PC-3 (cell line): ENCODE measurements around the gene SNTN. TPM values are rescaled to one million over a fixed set of nuclear protein-coding genes. Genes with fewer than 3 reads are reported as not detected.

ENCODE experiments used
- ATAC-seq: fragments of 200-7000 bp; cut with Tn5 transposase; 2 replicates; pipeline ENCODE4 v1.9.1; 2020; ENCODE audit warnings: mild to moderate bottlenecking, moderate library complexity
- BruUV-seq: library from RNA; stranded (reverse); fragments of 400-500 nt; replicated peaks from 2 replicates; lab custom pipeline; 2021; lab: Mats Ljungman, UMichigan
- CTCF ChIA-PET: fragments of 300-600 bp; sonication (Branson Sonifier 250); formaldehyde crosslinking; loops from one replicate; lab custom pipeline; 2022; ENCODE audit warnings: antibody characterized with exemption; lab: Charles Lee
- POLR2A ChIA-PET: fragments of 300-600 bp; sonication (Branson Sonifier 250); formaldehyde crosslinking; loops from one replicate; lab custom pipeline; 2022; ENCODE audit warnings: antibody characterized with exemption; ENCODE audit not compliant: unreplicated experiment; lab: Charles Lee
- DNase-seq: peaks from one replicate; pipeline ENCODE4 v3.0.0-alpha.2; 2015
- H2AFZ ChIP-seq: fragments of 300-600 bp; sonication (generic); 2 replicates; pipeline ENCODE4 v1.6.0; 2016; ENCODE audit warnings: antibody characterized with exemption, low read length
- H3F3A ChIP-seq: fragments of 300-600 bp; sonication (generic); one replicate; pipeline ENCODE4 v1.6.0; 2017; ENCODE audit warnings: antibody characterized with exemption, low read length, control low read depth, mild to moderate bottlenecking; ENCODE audit not compliant: unreplicated experiment
- H3K27ac ChIP-seq: fragments of 300-600 bp; sonication (generic); 2 replicates; pipeline ENCODE4 v1.5.1; 2016; ENCODE audit warnings: mild to moderate bottlenecking, low read length
- H3K27me3 ChIP-seq: fragments of 300-600 bp; sonication (generic); 2 replicates; pipeline ENCODE4 v1.6.1; 2016; ENCODE audit warnings: low read length, mixed read lengths
- H3K36me3 ChIP-seq: fragments of 300-600 bp; sonication (generic); 2 replicates; pipeline ENCODE4 v1.6.1; 2016; ENCODE audit warnings: low read depth, mixed run types, low read length, mixed read lengths
- H3K4me1 ChIP-seq: fragments of 300-600 bp; sonication (generic); 2 replicates; pipeline ENCODE4 v1.5.1; 2016; ENCODE audit warnings: low read length; ENCODE audit not compliant: insufficient read depth
- H3K4me2 ChIP-seq: fragments of 300-600 bp; sonication (generic); 2 replicates; pipeline ENCODE4 v1.6.0; 2016; ENCODE audit warnings: low read length
- H3K4me3 ChIP-seq: fragments of 300-600 bp; sonication (generic); 2 replicates; pipeline ENCODE4 v1.5.1; 2016; ENCODE audit warnings: mild to moderate bottlenecking, low read length, mixed read lengths
- H3K79me2 ChIP-seq: fragments of 300-600 bp; sonication (generic); 2 replicates; pipeline ENCODE4 v1.6.1; 2017; ENCODE audit warnings: low read length, mixed read lengths
- H3K9ac ChIP-seq: fragments of 300-600 bp; sonication (generic); 2 replicates; pipeline ENCODE4 v1.6.0; 2016; ENCODE audit warnings: mild to moderate bottlenecking, low read length
- H3K9me2 ChIP-seq: fragments of 300-600 bp; sonication (generic); replicated peaks from 2 replicates; pipeline ENCODE4 v1.6.1; 2016; ENCODE audit warnings: mixed run types, low read length, mixed read lengths
- H3K9me3 ChIP-seq: fragments of 300-600 bp; sonication (generic); 2 replicates; pipeline ENCODE4 v1.6.1; 2016; ENCODE audit warnings: low read length, mixed read lengths
- H4K20me1 ChIP-seq: fragments of 300-600 bp; sonication (generic); 2 replicates; pipeline ENCODE4 v1.6.1; 2016; ENCODE audit warnings: low read length, mixed read lengths
- CTCF ChIP-seq: fragments of 300-600 bp; sonication (generic); conservative IDR thresholded peaks from 2 replicates; pipeline ENCODE4 v1.5.1; 2017; ENCODE audit warnings: antibody characterized with exemption, low read depth, mild to moderate bottlenecking, low read length
- EZH2 ChIP-seq: fragments of 300-600 bp; sonication (generic); IDR thresholded peaks from one replicate; pipeline ENCODE4 v1.6.1; 2017; ENCODE audit warnings: antibody characterized with exemption, mild to moderate bottlenecking, low read length; ENCODE audit not compliant: unreplicated experiment
- EZH2phosphoT487 ChIP-seq: fragments of 300-600 bp; sonication (generic); IDR thresholded peaks from 2 replicates; pipeline ENCODE4 v1.6.1; 2018; ENCODE audit warnings: mild to moderate bottlenecking, antibody characterized with exemption, low read length, borderline replicate concordance
- intact Hi-C: fragments of 100-400 bp; cut with micrococcal nuclease; formaldehyde crosslinking; loops from 2 replicates; pipeline ENCODE4 v1.9.0; 2023
- total RNA-seq: library from RNA; depleted of rRNA; stranded (reverse); fragments of >200 nt; gene quantifications from 2 replicates; pipeline ENCODE4 v1.2.3, GENCODE V29; 2014

SNTN gene
- total RNA-seq, 1 experiment from 2014 or later: not detected

GRCh38 chr3:63656786-63657185 lies 4.3 kb downstream of the SNTN start:
- H3K4me3 ChIP-seq: no peak overlapping the region

GRCh38 chr3:63661242-63661641 lies 8.8 kb downstream of the SNTN start:
- no peak overlapping the region for H3K27ac ChIP-seq
- no peaks in the 10 kb centered on the region for H3K9me3 ChIP-seq
- no TSS peak for BruUV-seq
- H2AFZ ChIP-seq: no peak overlapping the region
- intact Hi-C loops: loop anchor here (5.0 kb wide), 1 partner anchor 156 kb away; the partner anchor contains the start of gene C3orf49
- H3K4me3 ChIP-seq: no peak overlapping the region
- CTCF ChIA-PET: no interaction called here
- H3K27me3 ChIP-seq: no peaks in the 10 kb centered on the region
- no peaks in the 10 kb centered on the region for H3K79me2 ChIP-seq
- H3K4me1 ChIP-seq: no peaks in the 10 kb centered on the region
- no peak for DNase-seq
- no peak overlapping the region for H3K9ac ChIP-seq
- no peaks in the 10 kb centered on the region for H3K36me3 ChIP-seq
- no peaks in the 10 kb centered on the region for H3F3A ChIP-seq
- no peaks in the 10 kb centered on the region for H4K20me1 ChIP-seq
- POLR2A ChIA-PET: no interaction called here
- no peak for ATAC-seq
- TF ChIP-seq CTCF: 0 out of 2 replicates have a peak, but pooled peaks have one; percentile 17
- TF ChIP-seq EZH2phosphoT487: no peak
- no peaks in the 10 kb centered on the region for H3K9me2 ChIP-seq
- H3K4me2 ChIP-seq: no peak overlapping the region

More at GRCh38 chr3:63656786-63657185, 4.3 kb downstream of the SNTN start:
- H3K79me2 ChIP-seq: no peaks in the 10 kb centered on the region
- DNase-seq (peak; percentile 1), ATAC-seq (no peak)
- ChIA-PET POLR2A (no interaction called here), CTCF (no interaction called here)
- no TSS peak for BruUV-seq
- H2AFZ ChIP-seq: no peak overlapping the region
- H4K20me1 ChIP-seq: no peaks in the 10 kb centered on the region
- H3F3A ChIP-seq: no peaks in the 10 kb centered on the region
- H3K27me3 ChIP-seq: no peaks in the 10 kb centered on the region
- H3K9me2 ChIP-seq: no peaks in the 10 kb centered on the region
- H3K9ac ChIP-seq: no peak overlapping the region
- intact Hi-C loops: no loop called here
- no peaks in the 10 kb centered on the region for H3K9me3 ChIP-seq
- H3K27ac ChIP-seq: no peak overlapping the region
- no peaks in the 10 kb centered on the region for H3K36me3 ChIP-seq
- H3K4me2 ChIP-seq: no peak overlapping the region
- TF ChIP-seq EZH2phosphoT487 (no peak), CTCF (no peak), EZH2 (no peak)
- no peaks in the 10 kb centered on the region for H3K4me1 ChIP-seq

GRCh38 chr3:63662011-63662410 lies 9.5 kb downstream of the SNTN start:
- Histone ChIP-seq H4K20me1 (no peaks in the 10 kb centered on the region), H3K27me3 (no peaks in the 10 kb centered on the region), H3K4me1 (no peaks in the 10 kb centered on the region), H3K27ac (no peak overlapping the region), H3K9ac (no peak overlapping the region), H3K4me3 (no peak overlapping the region), H3K4me2 (no peak overlapping the region), H3K36me3 (no peaks in the 10 kb centered on the region), H3K9me3 (no peaks in the 10 kb centered on the region), H3K79me2 (no peaks in the 10 kb centered on the region), H3F3A (no peaks in the 10 kb centered on the region), H3K9me2 (no peaks in the 10 kb centered on the region), H2AFZ (no peak overlapping the region)
- ChIA-PET POLR2A (no interaction called here), CTCF (no interaction called here)
- no TSS peak for BruUV-seq
- ATAC-seq: no peak
- intact Hi-C loops: loop anchor here (5.0 kb wide), 1 partner anchor 155 kb away; the partner anchor contains the start of gene C3orf49
- DNase-seq: no peak
- TF ChIP-seq EZH2 (no peak), CTCF (no peak), EZH2phosphoT487 (no peak)
